Stimulated activated CD4-positive, alpha-beta T cell treated with anti-CD3 and anti-CD28 coated beads, Interleukin-1b, Interleukin-23, amount 100 ng/mL, for 1 hour (primary cell): ENCODE data around the gene FDCSP.
"Not testable (repeated sequence)": the region's sequence is repeated elsewhere in the genome, so short reads cannot be mapped to it uniquely, and the experiment has no call there.

ENCODE experiments used
- DNase-seq, 2 donors: peaks; one replicate each; pipeline ENCODE4 v3.0.0-alpha.2; 2020; ENCODE audit warnings: low read depth in 2 of 2

Gene FDCSP

DNA sequence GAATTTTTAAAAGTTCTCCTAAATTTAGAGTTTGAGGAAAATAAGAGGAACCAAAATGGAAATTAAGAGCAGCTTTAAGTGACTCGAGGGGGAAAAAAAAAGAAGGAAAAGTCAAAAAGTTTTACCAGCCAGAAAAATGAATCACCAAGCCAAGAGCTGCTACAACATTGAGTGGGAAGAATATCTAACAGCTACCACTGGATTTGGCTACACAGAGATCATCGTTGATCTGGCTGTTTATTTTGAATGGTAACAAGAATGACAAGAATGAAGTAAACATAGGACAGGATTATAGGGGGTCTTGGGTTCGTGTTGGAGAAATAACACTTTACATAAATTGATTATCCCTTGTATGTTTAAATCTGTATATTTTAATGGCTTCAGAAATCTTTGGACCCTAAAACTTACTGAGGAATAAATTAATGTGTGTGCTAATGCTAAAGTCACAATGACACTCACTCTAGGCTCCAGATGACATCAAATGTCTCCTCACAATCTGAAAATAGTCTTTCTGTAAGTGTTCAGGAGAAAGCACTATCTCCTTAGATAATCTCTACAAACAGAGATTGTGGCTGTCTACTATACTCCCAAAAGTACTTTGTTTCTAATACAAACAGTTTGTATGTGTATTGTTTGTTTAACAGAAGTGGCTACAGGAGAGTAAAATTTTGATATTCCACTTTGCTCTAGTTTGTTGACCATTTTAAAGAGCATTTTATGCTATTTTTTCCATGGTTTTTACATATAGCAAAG is 13.4 kb downstream of the FDCSP start:
- no peak for DNase-seq

DNA sequence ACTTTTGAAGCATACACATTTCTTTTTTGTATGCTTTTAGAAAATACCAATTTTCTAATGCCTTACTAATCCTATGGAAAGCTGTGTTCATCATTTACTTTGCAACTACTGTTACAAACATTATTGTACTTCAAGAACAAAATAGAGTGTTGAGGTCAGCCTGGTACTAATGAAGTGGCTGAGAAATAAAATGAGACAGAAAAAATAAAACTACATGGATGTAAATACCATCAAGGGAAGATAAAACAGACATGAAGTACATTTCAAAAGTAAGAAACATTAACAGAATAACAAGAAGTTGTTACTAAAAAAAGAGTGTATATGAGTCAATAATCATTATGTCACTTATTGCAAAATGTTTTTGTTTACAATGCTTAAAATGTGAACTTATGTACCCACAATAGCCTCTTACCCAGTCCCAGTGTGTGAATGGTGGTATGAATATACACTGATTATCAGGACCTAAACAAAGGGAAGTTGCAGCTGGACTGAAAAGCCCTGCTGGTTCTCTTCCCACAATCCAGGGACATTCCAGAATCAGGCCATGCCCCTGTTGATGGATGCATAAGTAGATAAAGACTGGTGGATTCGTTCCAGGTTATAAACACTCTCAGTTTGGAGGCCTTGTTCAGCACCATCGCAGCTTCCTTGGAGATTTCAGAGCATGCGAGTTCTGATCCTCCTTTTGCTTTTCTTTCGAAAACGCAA is 14.1 kb downstream of the FDCSP start:
- no peak for DNase-seq

DNA sequence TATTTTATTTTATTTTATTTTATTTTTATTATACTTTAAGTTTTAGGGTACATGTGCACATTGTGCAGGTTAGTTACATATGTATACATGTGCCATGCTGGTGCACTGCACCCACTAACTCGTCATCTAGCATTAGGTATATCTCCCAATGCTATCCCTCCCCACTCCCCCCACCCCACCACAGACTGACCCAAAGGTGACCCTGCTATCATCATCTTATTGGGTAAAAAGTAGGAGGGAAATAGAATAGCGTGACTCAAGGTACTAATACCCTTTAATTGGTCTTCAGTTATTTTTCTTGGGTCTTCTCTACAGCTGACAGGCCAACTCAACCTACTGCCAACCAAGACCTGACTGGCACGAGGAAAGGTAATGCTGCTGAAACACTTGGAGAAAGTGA is 16.4 kb downstream of the FDCSP start, which contains the start of gene CSN3:
Gene CSN3 (plus strand): TSS at position 301 of the 400 bp plus-strand sequence. CDS start 2,223 bp downstream, outside the sequence.
- not testable (repeated sequence) for DNase-seq

DNA sequence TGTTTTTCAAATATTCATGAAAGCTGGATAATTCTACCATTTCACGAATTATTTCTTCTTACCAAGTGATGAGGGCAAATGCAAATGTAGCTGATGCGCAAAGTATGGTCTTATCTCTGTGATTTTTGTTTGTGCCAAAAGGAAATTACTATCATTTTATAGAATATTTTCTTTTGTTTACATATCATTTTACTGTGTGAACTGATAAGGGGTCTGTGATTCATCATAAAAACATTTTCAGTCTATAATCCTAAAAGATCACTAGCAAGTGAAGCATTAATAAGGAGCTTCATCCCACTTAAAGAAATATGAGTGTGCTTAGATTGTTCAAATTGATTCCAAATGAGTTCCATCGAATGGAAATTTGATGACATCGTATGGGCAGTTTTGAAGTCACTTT is 17.2 kb downstream of the FDCSP start:
- DNase-seq = no peak

- DNase-seq = no peak
These were observed 25.5 kb downstream of the FDCSP start for GRCh38 chr4:70251250-70251944.

GRCh38 chr4:70251945-70252277 is 26.0 kb downstream of the FDCSP start:
- DNase-seq = no peak

- DNase-seq = no peak
These were observed 43.8 kb downstream of the FDCSP start for GRCh38 chr4:70269674-70270073.

GRCh38 chr4:70277121-70277520 is 51.2 kb downstream of the FDCSP start:
- no peak for DNase-seq

- no peak for DNase-seq
These were observed 54.6 kb downstream of the FDCSP start for GRCh38 chr4:70280567-70280966.
